ENCODE results near the gene DDX10.

The DDX10 gene

DNA sequence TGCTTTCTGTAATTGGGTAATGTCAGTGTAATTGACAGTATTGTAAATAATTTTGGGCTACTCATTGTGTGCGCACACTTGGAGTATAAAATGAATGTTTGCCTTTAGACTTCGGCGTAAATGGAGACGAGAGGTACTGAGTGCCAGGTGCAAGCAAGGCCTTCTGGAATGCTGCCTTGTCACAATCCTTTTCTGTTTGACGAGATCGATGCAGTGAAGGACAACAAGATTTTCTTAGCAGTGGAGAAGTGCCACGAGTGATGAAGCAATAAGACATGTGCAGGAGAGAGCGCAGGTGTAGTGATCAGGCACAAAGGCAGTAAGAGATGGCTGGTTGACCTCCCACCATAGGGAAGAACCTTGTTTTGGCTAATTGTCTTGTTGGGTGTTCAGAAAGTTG, 67.5 kb downstream of the DDX10 start:
- no peaks in the 10 kb centered on the region for H3K27me3 ChIP-seq (ENCODE audit: insufficient read depth, low read length)
- no peaks in the 10 kb centered on the region for H3K9me3 ChIP-seq (ENCODE audit: insufficient read depth, low read depth, low read length)
- no peak overlapping the region for H3K27ac ChIP-seq (ENCODE audit: low read depth, low read length)
- no peak overlapping the region for H3K14ac ChIP-seq (ENCODE audit: low read length)
- H3K36me3 ChIP-seq (ENCODE audit: control insufficient read depth in 1 of 2, insufficient read depth in 2 of 2, low read length in 2 of 2), result no peaks in the 10 kb centered on the region
- H3K4me1 ChIP-seq (ENCODE audit: control insufficient read depth in 1 of 2, insufficient read depth in 2 of 2, low read length in 2 of 2), result peaks cover 0 to 3% of the 10 kb centered on the region in 2 experiments
- no peak overlapping the region for H2BK5ac ChIP-seq (ENCODE audit: low read depth, low read length, poor library complexity)
- H2BK120ac ChIP-seq (ENCODE audit: insufficient read depth, low read length, poor library complexity), result no peak overlapping the region
- H4K8ac ChIP-seq (ENCODE audit: low read depth, low read length), result no peak overlapping the region
- H3K18ac ChIP-seq (ENCODE audit: low read length), result no peak overlapping the region
- H3K4me3 ChIP-seq (ENCODE audit: low read depth, low read length), result no peak overlapping the region
- H3K79me1 ChIP-seq (ENCODE audit: low read length), result no peaks in the 10 kb centered on the region
- no peak overlapping the region for H2AK5ac ChIP-seq (ENCODE audit: low read length)
- H3K4ac ChIP-seq (ENCODE audit: low read depth, low read length), result no peak overlapping the region
- no peak overlapping the region for H3K23ac ChIP-seq (ENCODE audit: low read length)
- no peak overlapping the region for H4K91ac ChIP-seq (ENCODE audit: low read depth, low read length)
- DNase-seq, result peak; percentile 56 to 83
- H4K12ac ChIP-seq (ENCODE audit: low read depth, low read length), result no peak overlapping the region
- H3K79me2 ChIP-seq (ENCODE audit: control insufficient read depth, insufficient read depth, low read length, poor library complexity), result no peaks in the 10 kb centered on the region
- no peak overlapping the region for H2BK12ac ChIP-seq (ENCODE audit: low read length)
- WGBS (ENCODE audit: extremely low coverage, insufficient coverage, insufficient read length), result no CpG with 5 or more reads among the region's 8 CpGs
- H2AFZ ChIP-seq (ENCODE audit: insufficient read depth, low read length, poor library complexity), result no peak overlapping the region
- no peak overlapping the region for H3K9ac ChIP-seq (ENCODE audit: low read length)
- no peak overlapping the region for H3K4me2 ChIP-seq (ENCODE audit: low read length)

DNA sequence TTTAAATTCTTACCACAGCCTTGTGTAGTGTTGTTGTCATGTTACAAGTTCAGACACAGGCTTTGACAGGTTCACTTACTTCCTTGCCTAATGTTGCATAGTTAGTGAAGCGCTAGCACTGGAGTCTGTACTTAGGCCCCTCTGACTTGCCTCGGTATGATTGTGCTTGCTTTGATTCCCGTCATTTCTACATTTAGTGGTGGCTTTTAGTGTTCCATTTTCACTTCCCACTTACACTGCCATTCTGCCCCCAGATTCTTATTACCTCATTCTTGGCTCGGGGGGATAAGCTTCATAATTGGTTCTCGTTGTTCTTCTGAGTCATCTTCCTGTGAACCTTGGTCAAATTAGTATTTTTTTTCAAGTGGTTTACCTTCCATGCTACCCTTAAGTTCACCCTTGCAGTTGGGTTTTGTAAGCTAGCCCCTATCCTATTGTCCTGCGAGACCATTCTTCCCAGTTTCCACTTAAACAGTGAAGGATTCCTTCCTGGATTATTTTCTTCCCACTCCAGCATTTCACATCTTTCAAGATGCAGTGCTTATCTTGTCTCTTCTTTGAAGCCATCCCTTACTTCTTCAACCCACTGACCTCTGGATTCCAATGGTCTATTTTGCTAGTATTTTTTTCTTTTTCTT, 68.7 kb downstream of the DDX10 start:
- Histone ChIP-seq H2AFZ (ENCODE audit: insufficient read depth, low read length, poor library complexity) (no peak overlapping the region), H3K4me1 (ENCODE audit: control insufficient read depth in 1 of 2, insufficient read depth in 2 of 2, low read length in 2 of 2) (peaks cover 0 to 3% of the 10 kb centered on the region in 2 experiments), H4K12ac (ENCODE audit: low read depth, low read length) (no peak overlapping the region), H2BK120ac (ENCODE audit: insufficient read depth, low read length, poor library complexity) (no peak overlapping the region), H3K23ac (ENCODE audit: low read length) (no peak overlapping the region), H3K4me2 (ENCODE audit: low read length) (no peak overlapping the region), H3K36me3 (ENCODE audit: control insufficient read depth in 1 of 2, insufficient read depth in 2 of 2, low read length in 2 of 2) (no peaks in the 10 kb centered on the region), H4K8ac (ENCODE audit: low read depth, low read length) (no peak overlapping the region), H3K79me2 (ENCODE audit: control insufficient read depth, insufficient read depth, low read length, poor library complexity) (no peaks in the 10 kb centered on the region), H3K27ac (ENCODE audit: low read depth, low read length) (no peak overlapping the region), H3K9me3 (ENCODE audit: insufficient read depth, low read depth, low read length) (no peaks in the 10 kb centered on the region), H2AK5ac (ENCODE audit: low read length) (no peak overlapping the region), H3K79me1 (ENCODE audit: low read length) (no peaks in the 10 kb centered on the region), H3K18ac (ENCODE audit: low read length) (no peak overlapping the region), H3K4ac (ENCODE audit: low read depth, low read length) (no peak overlapping the region), H4K91ac (ENCODE audit: low read depth, low read length) (no peak overlapping the region), H2BK12ac (ENCODE audit: low read length) (no peak overlapping the region), H3K14ac (ENCODE audit: low read length) (no peak overlapping the region), H3K4me3 (ENCODE audit: low read depth, low read length) (no peak overlapping the region), H3K9ac (ENCODE audit: low read length) (no peak overlapping the region), H3K27me3 (ENCODE audit: insufficient read depth, low read length) (no peaks in the 10 kb centered on the region), H2BK5ac (ENCODE audit: low read depth, low read length, poor library complexity) (no peak overlapping the region)
- whole genome bisulfite sequencing (ENCODE audit: extremely low coverage, insufficient coverage, insufficient read length), result no CpG with 5 or more reads among the region's 6 CpGs
- peak in 1 of 2 donors; percentile 24 for DNase-seq

DNA sequence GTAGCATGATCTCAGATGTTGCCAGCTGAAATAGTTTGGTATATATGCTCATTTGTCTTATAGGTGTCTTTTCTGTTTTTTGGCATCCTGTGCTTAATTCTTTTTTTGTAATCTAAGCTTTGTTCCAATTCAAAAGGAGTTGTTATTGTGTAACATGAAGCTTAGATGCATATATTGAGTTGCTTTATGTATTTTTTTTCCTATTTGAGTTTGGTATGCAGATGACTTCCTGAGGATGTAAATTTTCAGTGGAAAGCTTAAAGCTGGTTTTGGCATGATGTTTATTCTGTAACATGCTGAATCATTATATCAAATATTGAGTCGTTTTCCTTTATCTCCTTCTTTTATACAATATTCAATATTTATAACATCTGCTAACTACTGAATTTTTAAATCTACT, 69.4 kb downstream of the DDX10 start:
- Histone ChIP-seq H2BK5ac (ENCODE audit: low read depth, low read length, poor library complexity) (no peak overlapping the region), H3K79me2 (ENCODE audit: control insufficient read depth, insufficient read depth, low read length, poor library complexity) (no peaks in the 10 kb centered on the region), H3K9me3 (ENCODE audit: insufficient read depth, low read depth, low read length) (no peaks in the 10 kb centered on the region), H4K91ac (ENCODE audit: low read depth, low read length) (no peak overlapping the region), H3K4ac (ENCODE audit: low read depth, low read length) (no peak overlapping the region), H3K18ac (ENCODE audit: low read length) (no peak overlapping the region), H2BK12ac (ENCODE audit: low read length) (no peak overlapping the region), H3K4me3 (ENCODE audit: low read depth, low read length) (no peak overlapping the region), H4K8ac (ENCODE audit: low read depth, low read length) (no peak overlapping the region), H3K14ac (ENCODE audit: low read length) (no peak overlapping the region), H2BK120ac (ENCODE audit: insufficient read depth, low read length, poor library complexity) (no peak overlapping the region), H4K12ac (ENCODE audit: low read depth, low read length) (no peak overlapping the region), H3K79me1 (ENCODE audit: low read length) (no peaks in the 10 kb centered on the region), H3K9ac (ENCODE audit: low read length) (no peak overlapping the region), H3K4me2 (ENCODE audit: low read length) (no peak overlapping the region), H3K27me3 (ENCODE audit: insufficient read depth, low read length) (no peaks in the 10 kb centered on the region), H2AFZ (ENCODE audit: insufficient read depth, low read length, poor library complexity) (no peak overlapping the region), H2AK5ac (ENCODE audit: low read length) (no peak overlapping the region), H3K4me1 (ENCODE audit: control insufficient read depth in 1 of 2, insufficient read depth in 2 of 2, low read length in 2 of 2) (peaks cover 0 to 3% of the 10 kb centered on the region in 2 experiments), H3K36me3 (ENCODE audit: control insufficient read depth in 1 of 2, insufficient read depth in 2 of 2, low read length in 2 of 2) (no peaks in the 10 kb centered on the region), H3K27ac (ENCODE audit: low read depth, low read length) (no peak overlapping the region), H3K23ac (ENCODE audit: low read length) (no peak overlapping the region)
- DNase-seq, result no peak
- WGBS (ENCODE audit: extremely low coverage, insufficient coverage, insufficient read length), result no CpG with 5 or more reads among the region's 1 CpG

DNA sequence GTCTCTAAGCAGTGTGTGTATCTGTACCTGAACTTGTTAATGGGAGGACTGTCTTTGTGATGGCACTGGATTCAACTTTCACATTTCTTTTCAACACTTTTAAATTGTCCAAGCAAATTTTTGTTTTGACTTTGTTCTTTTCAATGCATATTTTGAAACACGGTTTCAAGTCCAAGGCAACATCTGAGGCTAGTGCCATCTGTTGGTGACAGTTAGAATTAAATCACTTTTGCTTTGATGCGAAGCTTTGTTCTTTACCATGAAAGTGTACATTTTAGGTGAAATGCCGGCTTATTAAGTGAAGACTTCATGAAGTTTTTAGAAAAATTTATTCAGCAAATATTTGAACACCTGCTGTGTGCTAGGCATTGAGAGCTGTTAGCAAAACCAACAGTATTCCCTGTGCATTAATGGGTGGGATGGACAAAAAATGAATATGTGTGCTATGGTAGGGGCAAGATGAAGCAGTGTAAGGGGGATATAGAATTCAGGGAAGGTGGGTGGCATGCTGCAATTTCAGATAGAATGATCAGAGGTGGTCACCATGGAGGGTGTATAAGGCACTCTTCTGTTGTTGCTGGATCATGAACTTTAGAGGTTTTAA, 70.2 kb downstream of the DDX10 start:
- no CpG with 5 or more reads among the region's 3 CpGs for WGBS (ENCODE audit: extremely low coverage, insufficient coverage, insufficient read length)
- no peaks in the 10 kb centered on the region for H3K27me3 ChIP-seq (ENCODE audit: insufficient read depth, low read length)
- no peak overlapping the region for H4K8ac ChIP-seq (ENCODE audit: low read depth, low read length)
- no peak overlapping the region for H3K4me3 ChIP-seq (ENCODE audit: low read depth, low read length)
- peak in 1 of 2 donors; percentile 68 for DNase-seq
- no peak overlapping the region for H2BK5ac ChIP-seq (ENCODE audit: low read depth, low read length, poor library complexity)
- no peak overlapping the region for H2AK5ac ChIP-seq (ENCODE audit: low read length)
- H3K9me3 ChIP-seq (ENCODE audit: insufficient read depth, low read depth, low read length), result no peaks in the 10 kb centered on the region
- H3K79me2 ChIP-seq (ENCODE audit: control insufficient read depth, insufficient read depth, low read length, poor library complexity), result no peaks in the 10 kb centered on the region
- no peak overlapping the region for H2BK120ac ChIP-seq (ENCODE audit: insufficient read depth, low read length, poor library complexity)
- no peaks in the 10 kb centered on the region for H3K36me3 ChIP-seq (ENCODE audit: control insufficient read depth in 1 of 2, insufficient read depth in 2 of 2, low read length in 2 of 2)
- no peak overlapping the region for H3K9ac ChIP-seq (ENCODE audit: low read length)
- H3K4me2 ChIP-seq (ENCODE audit: low read length), result no peak overlapping the region
- no peak overlapping the region for H3K4ac ChIP-seq (ENCODE audit: low read depth, low read length)
- peaks cover 0 to 3% of the 10 kb centered on the region in 2 experiments for H3K4me1 ChIP-seq (ENCODE audit: control insufficient read depth in 1 of 2, insufficient read depth in 2 of 2, low read length in 2 of 2)
- H4K91ac ChIP-seq (ENCODE audit: low read depth, low read length), result no peak overlapping the region
- no peak overlapping the region for H3K23ac ChIP-seq (ENCODE audit: low read length)
- no peak overlapping the region for H4K12ac ChIP-seq (ENCODE audit: low read depth, low read length)
- H3K27ac ChIP-seq (ENCODE audit: low read depth, low read length), result no peak overlapping the region
- H3K18ac ChIP-seq (ENCODE audit: low read length), result no peak overlapping the region
- no peak overlapping the region for H2AFZ ChIP-seq (ENCODE audit: insufficient read depth, low read length, poor library complexity)
- no peaks in the 10 kb centered on the region for H3K79me1 ChIP-seq (ENCODE audit: low read length)
- H2BK12ac ChIP-seq (ENCODE audit: low read length), result no peak overlapping the region
- H3K14ac ChIP-seq (ENCODE audit: low read length), result no peak overlapping the region

Data from trophoblast cell (in vitro differentiated cells and primary cell).